B cell (primary cell): ENCODE results near the gene ZWILCH.

Experiments used
- EZH2 ChIP-seq: IDR thresholded peaks from 2 replicates; pipeline ENCODE4 v1.6.1; 2012; ENCODE audit warnings: borderline replicate concordance, low read depth, mild to moderate bottlenecking, moderate library complexity, low read length; ENCODE audit not compliant: insufficient read depth, poor library complexity, severe bottlenecking
- TF ChIP-seq, protein P1 (sequence below): fragments of 200-600 bp; IDR thresholded peaks from one replicate; pipeline ENCODE4 v1.8.0; 2022; ENCODE audit warnings: antibody characterized with exemption, mild to moderate bottlenecking

DNA sequence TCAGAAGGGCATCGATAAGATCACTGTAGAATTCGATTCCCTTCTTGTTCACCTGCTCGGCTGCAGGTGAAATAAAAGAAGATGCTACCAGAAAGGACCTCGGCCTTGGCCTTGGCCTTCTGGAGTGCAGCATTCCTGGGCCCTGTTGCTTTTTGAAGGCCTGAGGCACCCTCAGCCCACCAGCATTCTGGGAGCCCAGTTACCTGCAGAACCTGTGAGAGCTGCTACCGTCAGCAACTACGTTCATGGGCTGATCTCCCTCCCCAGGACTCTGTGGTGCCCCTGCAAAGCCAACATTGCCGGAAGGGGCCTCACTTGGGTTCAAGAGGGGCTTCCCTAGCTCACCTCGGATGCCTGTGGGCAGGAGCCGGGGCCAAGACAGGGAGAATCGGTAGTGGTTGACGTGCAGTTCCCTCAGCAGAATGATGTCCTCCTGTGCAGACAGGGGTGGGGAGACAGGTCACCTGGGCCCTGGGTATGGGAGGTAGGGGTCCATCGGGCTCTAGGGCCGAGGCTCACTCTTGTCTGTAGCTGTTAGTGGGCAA lies 58.5 kb downstream of the ZWILCH start:
- TF ChIP-seq, protein P1, sequence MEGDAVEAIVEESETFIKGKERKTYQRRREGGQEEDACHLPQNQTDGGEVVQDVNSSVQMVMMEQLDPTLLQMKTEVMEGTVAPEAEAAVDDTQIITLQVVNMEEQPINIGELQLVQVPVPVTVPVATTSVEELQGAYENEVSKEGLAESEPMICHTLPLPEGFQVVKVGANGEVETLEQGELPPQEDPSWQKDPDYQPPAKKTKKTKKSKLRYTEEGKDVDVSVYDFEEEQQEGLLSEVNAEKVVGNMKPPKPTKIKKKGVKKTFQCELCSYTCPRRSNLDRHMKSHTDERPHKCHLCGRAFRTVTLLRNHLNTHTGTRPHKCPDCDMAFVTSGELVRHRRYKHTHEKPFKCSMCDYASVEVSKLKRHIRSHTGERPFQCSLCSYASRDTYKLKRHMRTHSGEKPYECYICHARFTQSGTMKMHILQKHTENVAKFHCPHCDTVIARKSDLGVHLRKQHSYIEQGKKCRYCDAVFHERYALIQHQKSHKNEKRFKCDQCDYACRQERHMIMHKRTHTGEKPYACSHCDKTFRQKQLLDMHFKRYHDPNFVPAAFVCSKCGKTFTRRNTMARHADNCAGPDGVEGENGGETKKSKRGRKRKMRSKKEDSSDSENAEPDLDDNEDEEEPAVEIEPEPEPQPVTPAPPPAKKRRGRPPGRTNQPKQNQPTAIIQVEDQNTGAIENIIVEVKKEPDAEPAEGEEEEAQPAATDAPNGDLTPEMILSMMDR: no peak
- no peak for TF ChIP-seq EZH2
